GM12878 (cell line): ENCODE results near the gene PRDM16. TPM values are rescaled to one million over a fixed set of nuclear protein-coding genes. Genes with fewer than 3 reads are reported as not detected.

ENCODE experiments used
- ATAC-seq: fragments of 200-7000 bp; cut with Tn5 transposase; 3 replicates; pipeline ENCODE4 v1.9.1; 2020; ENCODE audit warnings: mild to moderate bottlenecking, moderate library complexity
- BruUV-seq: library from RNA; stranded (reverse); fragments of 400-500 nt; replicated peaks from 2 replicates; lab custom pipeline; 2021; lab: Mats Ljungman, UMichigan
- CTCF ChIA-PET: fragments of 300-600 bp; sonication (Branson Sonifier 250); formaldehyde crosslinking; extraction: SDS; loops from one replicate; lab custom pipeline; 2021; ENCODE audit warnings: inconsistent platforms; lab: Yijun Ruan, JAX
- POLR2A ChIA-PET: fragments of 350-600 bp; formaldehyde crosslinking; extraction: SDS; loops from one replicate; lab custom pipeline; 2021; ENCODE audit warnings: inconsistent platforms; lab: Charles Lee
- RAD21 ChIA-PET: fragments of 300-600 bp; sonication (Branson Sonifier 250); formaldehyde crosslinking; loops from one replicate; lab custom pipeline; 2023; ENCODE audit warnings: antibody characterized with exemption; ENCODE audit not compliant: unreplicated experiment; lab: Charles Lee
- SMC1A ChIA-PET: fragments of 300-600 bp; sonication (Branson Sonifier 250); formaldehyde crosslinking; loops from one replicate; lab custom pipeline; 2023; ENCODE audit not compliant: unreplicated experiment, uncharacterized antibody; lab: Charles Lee
- DNase-seq: peaks from one replicate; pipeline ENCODE4 v3.0.0-alpha.2; 2011; ENCODE audit warnings: low read depth, low spot score
- FAIRE-seq: peaks from 3 replicates; lab custom pipeline; 2011; peaks lifted over from hg19 to GRCh38; lab: Jason Lieb, UNC
- H2AFZ ChIP-seq: 2 replicates; pipeline ENCODE4 v1.6.0; 2011; ENCODE audit warnings: low read depth, low read length, control low read depth; ENCODE audit not compliant: control insufficient read depth
- H3K27ac ChIP-seq: 2 replicates; pipeline ENCODE4 v1.5.1; 2011; ENCODE audit warnings: control low read depth; ENCODE audit not compliant: control insufficient read depth, insufficient read depth
- H3K27me3 ChIP-seq, 2 experiments: replicated peaks in 1 of 2; 2 replicates each; pipeline versions ENCODE4 v1.6.0 to v1.6.1; 2011; ENCODE audit warnings: low read length in 1 of 2; ENCODE audit not compliant: control insufficient read depth in 2 of 2, insufficient read depth in 2 of 2
- H3K36me3 ChIP-seq, 2 experiments: 2 replicates each; pipeline ENCODE4 v1.5.1; 2011; ENCODE audit warnings: low read length in 1 of 2; ENCODE audit not compliant: control insufficient read depth in 2 of 2, insufficient read depth in 2 of 2
- H3K4me1 ChIP-seq: 2 replicates; pipeline ENCODE4 v1.6.1; 2011; ENCODE audit warnings: mild to moderate bottlenecking, low read length, moderate library complexity, mixed read lengths; ENCODE audit not compliant: control insufficient read depth, insufficient read depth
- H3K4me2 ChIP-seq: 2 replicates; pipeline ENCODE4 v1.6.0; 2011; ENCODE audit warnings: control low read depth; ENCODE audit not compliant: control insufficient read depth, insufficient read depth
- H3K4me3 ChIP-seq: fragments of 200-600 bp; sonication (generic); 2 replicates; pipeline ENCODE4 v1.5.1; 2016
- H3K79me2 ChIP-seq: 2 replicates; pipeline ENCODE4 v1.6.0; 2011; ENCODE audit warnings: low read length; ENCODE audit not compliant: control insufficient read depth, insufficient read depth
- H3K9ac ChIP-seq: 2 replicates; pipeline ENCODE4 v1.8.0; 2011; ENCODE audit warnings: low read length, control low read depth, mixed read lengths; ENCODE audit not compliant: control insufficient read depth, insufficient read depth
- H3K9me3 ChIP-seq: replicated peaks from 3 replicates; pipeline ENCODE4 v1.5.1; 2011; ENCODE audit warnings: mild to moderate bottlenecking, low read length; ENCODE audit not compliant: control insufficient read depth, insufficient read depth
- H4K20me1 ChIP-seq: 2 replicates; pipeline ENCODE4 v1.6.0; 2011; ENCODE audit not compliant: control insufficient read depth, insufficient read depth
- CTCF ChIP-seq, 3 experiments: IDR thresholded peaks in 2 of 3; conservative IDR thresholded peaks in 1 of 3; 2 replicates each; pipeline ENCODE4 v1.5.1; 2011; ENCODE audit warnings: low read depth in 3 of 3, low read length in 3 of 3, mild to moderate bottlenecking in 3 of 3, control low read depth in 2 of 3, moderate library complexity in 2 of 3, inconsistent platforms in 1 of 3, mixed read lengths in 1 of 3; ENCODE audit not compliant: control insufficient read depth in 2 of 3, insufficient read depth in 1 of 3; ENCODE audit errors: extremely low read depth in 1 of 3
- ELK1 ChIP-seq: IDR thresholded peaks from 2 replicates; pipeline ENCODE4 v1.6.1; 2012; ENCODE audit warnings: low read depth, low read length, improper control_type of control experiment
- FOXK2 ChIP-seq: fragments of 450-650 bp; IDR thresholded peaks from 2 replicates; pipeline ENCODE4 v1.6.1; 2017; ENCODE audit warnings: mild to moderate bottlenecking, moderate library complexity
- JUNB ChIP-seq: IDR thresholded peaks from 2 replicates; pipeline ENCODE4 v1.6.1; 2016; ENCODE audit warnings: antibody characterized with exemption, mild to moderate bottlenecking
- JUND ChIP-seq: IDR thresholded peaks from 2 replicates; pipeline ENCODE4 v1.6.1; 2012; ENCODE audit warnings: low read depth, mild to moderate bottlenecking, low read length, improper control_type of control experiment, moderate library complexity
- KAT2A ChIP-seq: conservative IDR thresholded peaks from 2 replicates; pipeline ENCODE4 v1.6.1; 2011; ENCODE audit warnings: low read depth, low read length; ENCODE audit not compliant: control insufficient read depth
- MAX ChIP-seq: IDR thresholded peaks from 2 replicates; pipeline ENCODE4 v1.6.1; 2012; ENCODE audit warnings: low read depth, low read length, improper control_type of control experiment
- MTA3 ChIP-seq: IDR thresholded peaks from 2 replicates; pipeline ENCODE4 v1.6.1; 2012; ENCODE audit warnings: low read length, inconsistent platforms, borderline replicate concordance
- MXI1 ChIP-seq: fragments of 150-350 bp; IDR thresholded peaks from 2 replicates; pipeline ENCODE4 v1.6.1; 2011; ENCODE audit warnings: low read depth, mild to moderate bottlenecking, inconsistent platforms, low read length, improper control_type of control experiment
- POLR2A ChIP-seq: IDR thresholded peaks from 2 replicates; pipeline ENCODE4 v1.6.1; 2011; ENCODE audit warnings: low read depth, mild to moderate bottlenecking, low read length
- POU2F2 ChIP-seq: IDR thresholded peaks from 3 replicates; pipeline ENCODE4 v1.6.1; 2011; ENCODE audit warnings: low read depth, mild to moderate bottlenecking, low read length, borderline replicate concordance
- SKIL ChIP-seq: fragments of 450-650 bp; IDR thresholded peaks from 2 replicates; pipeline ENCODE4 v1.6.1; 2017; ENCODE audit warnings: mild to moderate bottlenecking, low read depth, inconsistent platforms; ENCODE audit not compliant: poor library complexity, severe bottlenecking
- STAT1 ChIP-seq: fragments of 450-650 bp; conservative IDR thresholded peaks from 2 replicates; pipeline ENCODE4 v1.6.1; 2014; ENCODE audit warnings: antibody characterized with exemption, mild to moderate bottlenecking
- TCF3 ChIP-seq: IDR thresholded peaks from 2 replicates; pipeline ENCODE4 v1.6.1; 2012; ENCODE audit warnings: low read depth, mild to moderate bottlenecking, low read length, borderline replicate concordance; ENCODE audit not compliant: insufficient read depth
- ZNF622 ChIP-seq: fragments of 450-650 bp; IDR thresholded peaks from 2 replicates; pipeline ENCODE4 v1.6.1; 2017; ENCODE audit warnings: mild to moderate bottlenecking, inconsistent platforms
- ZNF687 ChIP-seq: fragments of 450-650 bp; IDR thresholded peaks from 2 replicates; pipeline ENCODE4 v1.6.1; 2017; ENCODE audit warnings: mild to moderate bottlenecking, moderate library complexity
- WGBS: methylation state at CpG from one replicate; pipeline ENCODE4 v1.1.6; 2016; ENCODE audit warnings: low lambda C conversion rate; ENCODE audit not compliant: insufficient replicate concordance, insufficient coverage; ENCODE audit errors: missing lambda C conversion rate; 5-methylcytosine and 5-hydroxymethylcytosine counted together
- in situ Hi-C: fragments of 300-500 bp; cut with MboI; formaldehyde crosslinking; loops from 9 replicates; pipeline ENCODE4 v1.14.3; 2018; ENCODE audit warnings: mixed read lengths
- intact Hi-C: fragments of 100-400 bp; cut with micrococcal nuclease; formaldehyde crosslinking; loops from one replicate; pipeline ENCODE4 v1.14.2; 2022; ENCODE audit not compliant: unreplicated experiment
- polyA plus RNA-seq, 11 experiments: library from polyadenylated mRNA; depleted of rRNA in 4 of 11; unstranded in 6 of 11; stranded (reverse) in 5 of 11; fragments of >200 nt; fragmentation: Nextera tagmentation in 4 of 11; fragmentation: Illumina TruSeq in 1 of 11; extraction: Ambion mirVana in 4 of 11; extraction: Trizol in 1 of 11; gene quantifications; 1 replicate in 1 of 11; 2 replicates in 10 of 11; pipeline versions ENCODE4 v1.2.1 to v1.2.3, GENCODE V29; 2011 to 2016; ENCODE audit warnings: inconsistent platforms in 2 of 11, missing spikeins in 2 of 11, low read depth in 1 of 11
- total RNA-seq, 4 experiments: library from RNA; depleted of rRNA in 3 of 4; stranded (reverse); fragments of >200 nt in 3 of 4; fragmentation: Illumina TruSeq in 1 of 4; extraction: Trizol in 1 of 4; gene quantifications; 2 replicates each; pipeline versions ENCODE4 v1.2.1 to v1.2.3, GENCODE V29; 2013 to 2021

The PRDM16 gene
- total and polyA plus RNA-seq, 10 of the 15 experiments (the other 5 are each of a cell fraction or from before 2014, with no cell fraction given) = 0.03 TPM; not detected in 9

GRCh38 chr1:3091334-3091733 is 22.3 kb downstream of the PRDM16 start:
- intact Hi-C loops = no loop called here
- 56% methylated on average over 14 of the region's 14 CpGs for WGBS
- TF ChIP-seq ZNF622 (no peak), FOXK2 (no peak), TCF3 (no peak), JUND (no peak), ZNF687 (no peak), KAT2A (no peak), SKIL (no peak), ELK1 (no peak), JUNB (no peak), CTCF (IDR thresholded peaks at IDR 0.05 in 2 of 3, conservative IDR thresholded peaks at IDR 0.05 in 1 of 3; ENCODE audit: control insufficient read depth in 2 of 3, extremely low read depth in 1 of 3, insufficient read depth in 1 of 3, low read depth in 3 of 3, low read length in 3 of 3) (no peak), MAX (no peak), POU2F2 (no peak), POLR2A (no peak), MXI1 (no peak), MTA3 (no peak), STAT1 (no peak)
- in situ Hi-C loops = no loop called here
- ATAC-seq = no peak
- no peaks in the 10 kb centered on the region for H3K4me1 ChIP-seq
- RAD21 ChIA-PET = no interaction called here
- POLR2A ChIA-PET = no interaction called here
- no peak overlapping the region for H3K9ac ChIP-seq
- H3K27ac ChIP-seq = no peak overlapping the region
- H4K20me1 ChIP-seq = no peaks in the 10 kb centered on the region
- H2AFZ ChIP-seq = no peak overlapping the region
- H3K4me3 ChIP-seq = no peak overlapping the region
- no peaks in the 10 kb centered on the region for H3K27me3 ChIP-seq
- no peak overlapping the region for H3K4me2 ChIP-seq
- DNase-seq = no peak
- SMC1A ChIA-PET = no interaction called here
- H3K36me3 ChIP-seq = no peaks in the 10 kb centered on the region
- no TSS peak for BruUV-seq
- FAIRE-seq = no peak
- no peaks in the 10 kb centered on the region for H3K9me3 ChIP-seq
- no peaks in the 10 kb centered on the region for H3K79me2 ChIP-seq
- CTCF ChIA-PET = no interaction called here
